A204.1 (cell line): ENCODE data around the gene EEFSEC.

ENCODE experiments used
- FAIRE-seq: peaks from 2 replicates; lab custom pipeline; 2012; peaks lifted over from hg19 to GRCh38; lab: Jason Lieb, UNC

Gene EEFSEC

DNA sequence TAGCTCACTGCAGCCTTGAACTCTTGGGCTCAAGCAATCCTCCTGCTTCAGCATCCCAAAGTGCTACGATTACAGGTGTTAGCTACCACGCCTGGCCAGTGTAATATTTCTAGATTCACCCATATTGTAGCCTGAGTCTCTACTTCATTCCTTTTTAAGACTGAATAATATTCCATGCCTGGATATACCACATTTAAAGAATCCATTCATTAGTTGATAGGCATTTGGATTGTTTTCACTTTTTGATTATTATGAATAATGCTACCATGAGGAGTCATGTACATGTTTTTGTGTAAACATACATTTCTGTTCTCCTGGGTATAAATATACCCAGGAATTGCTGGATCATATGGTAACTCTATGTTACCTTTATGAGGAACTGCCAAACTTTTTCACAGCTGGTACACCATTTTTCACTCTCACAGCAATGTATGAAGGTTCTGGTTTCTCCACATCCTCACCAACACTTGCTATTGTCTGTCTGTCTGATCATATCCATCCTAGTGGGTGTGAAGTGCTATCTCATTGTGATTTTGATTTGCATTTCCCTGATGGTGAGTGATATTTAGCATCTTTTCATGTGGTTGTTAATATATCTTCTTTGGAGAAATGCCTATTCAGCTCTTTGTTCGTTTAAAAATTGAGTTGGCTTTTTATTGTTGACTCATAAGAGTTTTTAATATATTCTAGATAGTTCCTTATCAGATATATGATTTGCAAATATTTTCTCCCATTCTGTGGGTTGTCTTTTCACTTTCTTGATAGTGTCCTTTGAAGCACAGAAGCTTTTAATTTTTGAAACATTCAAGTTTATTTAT lies 32.6 kb downstream of the EEFSEC start:
- no peak for FAIRE-seq

DNA sequence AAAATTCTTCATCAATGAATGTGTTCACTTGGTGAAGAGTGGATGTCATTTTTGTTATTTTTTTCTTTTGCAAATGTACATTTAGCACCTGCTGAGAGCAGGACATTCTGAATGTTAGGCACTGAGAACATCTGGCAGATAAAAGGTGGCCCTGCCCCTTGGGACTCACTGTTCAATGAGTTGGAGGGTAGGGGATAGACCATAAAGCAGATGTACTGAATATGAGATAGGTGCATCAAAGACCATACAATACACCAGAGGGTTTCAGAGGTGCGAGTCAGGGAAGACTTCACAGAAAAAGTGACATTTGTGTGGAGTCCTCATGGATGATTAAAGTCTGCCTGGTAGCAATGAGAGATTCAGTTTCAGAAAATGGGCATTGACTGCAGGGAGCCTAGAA lies 34.2 kb downstream of the EEFSEC start:
- FAIRE-seq, result no peak

DNA sequence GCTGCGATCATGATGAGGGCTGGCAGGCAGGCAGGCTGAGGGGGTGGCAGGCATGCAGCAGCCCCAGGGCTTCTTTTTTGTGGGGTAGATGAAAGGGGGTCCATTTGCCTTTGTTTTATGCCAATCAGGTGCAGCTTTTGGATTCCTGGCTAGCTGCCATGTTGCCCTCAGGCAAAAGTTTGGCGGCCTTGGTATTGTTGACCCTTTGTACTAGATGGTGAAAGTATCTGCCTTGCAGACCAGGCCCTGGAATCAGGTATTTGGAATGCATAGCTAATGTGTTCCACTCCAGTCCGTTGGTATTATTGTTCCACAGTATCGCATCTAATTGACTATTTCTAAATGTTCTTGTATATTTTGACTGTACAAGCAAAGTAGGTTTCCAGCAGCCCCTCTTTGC lies 35.0 kb downstream of the EEFSEC start:
- no peak for FAIRE-seq

DNA sequence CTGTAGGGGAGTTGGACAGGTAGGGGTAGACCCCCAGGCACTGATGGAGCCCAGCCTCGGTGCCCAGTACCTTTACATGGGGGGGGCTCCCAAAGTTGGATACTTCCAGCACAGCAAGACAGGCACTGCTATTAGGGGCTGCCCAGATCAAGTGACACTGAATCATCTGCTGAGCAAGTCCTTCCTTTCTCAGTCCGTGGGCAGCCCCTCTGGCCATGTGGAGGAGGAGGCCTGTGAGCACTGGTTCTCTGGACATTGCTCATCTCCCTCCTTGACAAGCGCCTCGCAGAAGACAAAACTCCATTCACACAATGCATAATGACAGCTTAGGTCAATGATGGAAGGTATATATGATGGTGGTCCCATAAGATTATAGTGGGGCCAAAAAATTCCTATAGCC lies 35.7 kb downstream of the EEFSEC start:
- FAIRE-seq, result no peak

DNA sequence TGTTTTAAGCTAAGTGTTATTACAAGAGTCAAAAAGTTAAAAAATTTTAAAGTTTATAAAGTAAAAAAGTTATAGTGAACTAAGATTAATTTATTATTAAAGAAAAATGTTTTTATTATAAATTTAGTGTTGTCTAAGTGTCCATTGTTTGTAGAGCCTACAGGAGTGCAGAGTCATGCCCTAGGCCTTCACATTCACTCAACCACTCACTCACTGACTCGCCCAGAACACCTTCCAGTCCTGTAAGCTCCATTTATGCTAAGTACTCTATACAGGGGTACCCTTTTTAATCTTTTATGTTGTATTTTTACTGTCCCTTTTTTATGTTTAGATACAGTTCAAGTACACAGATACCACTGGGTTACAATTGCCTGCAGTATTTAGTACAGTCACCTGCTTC lies 37.2 kb downstream of the EEFSEC start:
- peak; percentile 85 for FAIRE-seq

DNA sequence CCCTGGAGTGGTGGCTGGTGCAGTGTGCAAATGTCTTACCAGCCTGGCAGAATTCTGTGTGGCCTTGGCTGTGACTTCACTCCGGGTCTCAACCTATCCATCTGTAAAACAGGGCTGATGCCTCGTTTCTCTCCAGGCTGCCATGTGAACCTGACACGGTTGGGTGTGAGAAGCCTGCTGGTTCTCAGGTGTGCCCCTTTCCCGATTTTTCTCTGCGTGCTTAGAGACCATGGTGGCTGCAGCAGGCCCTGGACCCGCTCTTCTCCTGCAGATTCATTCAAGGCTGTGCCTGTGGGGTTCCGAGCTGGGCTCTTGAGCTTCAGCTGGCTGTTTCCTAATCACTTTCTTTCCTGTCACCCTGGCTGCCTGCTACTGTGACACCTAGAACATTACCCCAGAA lies 38.9 kb downstream of the EEFSEC start:
- FAIRE-seq, result no peak

DNA sequence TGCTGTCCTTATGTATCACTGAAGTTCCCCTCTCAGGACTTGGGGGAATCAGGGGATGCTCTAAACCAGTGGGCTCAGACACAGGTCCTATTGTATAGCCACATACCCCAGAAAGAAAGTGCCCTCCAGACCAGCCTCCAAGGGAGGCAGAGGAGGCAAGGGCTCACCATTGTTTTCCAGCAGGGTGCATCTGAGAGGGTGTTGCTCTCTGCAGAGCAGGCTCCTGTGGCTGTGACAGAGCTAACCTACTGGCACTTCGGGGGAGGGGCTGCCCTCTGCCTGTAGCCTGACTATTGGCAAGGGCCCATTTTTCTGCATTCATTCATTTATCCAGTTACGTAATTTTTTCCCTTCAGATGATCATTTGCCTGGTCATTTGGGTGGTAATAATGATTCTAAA lies 39.9 kb downstream of the EEFSEC start:
- FAIRE-seq, result no peak

DNA sequence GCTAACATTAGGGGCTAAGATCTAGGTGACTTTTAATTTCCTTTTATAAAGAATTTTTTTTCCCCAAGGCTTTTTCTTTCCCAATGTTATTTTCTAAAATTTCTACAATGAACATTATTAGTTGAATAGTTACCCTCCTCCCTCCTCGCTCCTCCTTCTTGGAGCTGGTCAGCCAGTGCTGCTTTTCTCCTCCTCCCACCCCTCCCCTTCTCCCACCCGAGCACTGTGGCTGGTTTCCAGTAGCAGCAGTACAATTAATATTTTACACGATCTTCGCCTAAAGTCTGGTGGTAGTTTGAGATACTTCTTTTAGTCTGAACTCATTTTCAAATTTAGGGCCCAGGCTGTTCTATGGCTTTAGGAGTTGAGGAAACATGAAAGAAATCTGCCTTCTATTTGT lies 41.6 kb downstream of the EEFSEC start:
- FAIRE-seq, result no peak

DNA sequence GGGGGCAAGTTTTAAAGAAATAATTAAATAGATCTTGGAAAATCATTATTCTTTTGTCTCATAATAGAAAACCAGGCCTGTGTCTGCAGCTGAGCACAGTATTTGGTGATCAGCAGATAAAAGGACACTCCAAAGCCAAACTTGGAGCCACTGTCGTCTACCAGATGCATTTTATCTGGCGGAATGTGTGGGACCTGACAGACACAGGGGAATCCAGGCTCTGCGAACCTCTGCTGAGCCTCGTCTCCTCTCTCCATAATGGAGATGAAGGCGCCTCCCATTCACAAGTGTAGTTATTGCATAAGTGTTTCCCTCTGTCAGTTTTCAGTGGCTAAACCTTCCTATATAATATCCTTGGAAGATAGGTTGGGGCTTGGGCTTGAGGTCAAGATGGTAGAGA lies 42.1 kb downstream of the EEFSEC start:
- no peak for FAIRE-seq

DNA sequence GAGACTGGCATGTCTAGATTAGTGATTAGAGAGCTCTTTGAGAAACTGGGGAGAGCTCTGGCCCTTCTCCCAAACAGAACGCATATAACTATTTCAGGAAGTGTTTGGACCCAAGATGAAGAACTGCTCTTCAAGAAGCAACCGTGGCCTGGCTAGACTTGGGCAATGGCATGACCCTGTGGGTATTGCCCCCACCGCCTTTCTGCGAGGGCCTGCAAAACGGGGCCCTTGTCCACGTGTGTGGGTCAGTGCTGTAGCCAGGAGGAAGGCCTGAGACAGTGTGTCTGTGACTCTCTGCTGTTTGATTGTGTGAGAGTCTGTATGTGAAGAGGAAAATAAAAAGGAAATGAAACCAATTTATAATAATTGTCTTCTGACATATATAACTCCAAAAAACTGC lies 42.5 kb downstream of the EEFSEC start:
- FAIRE-seq, result no peak

DNA sequence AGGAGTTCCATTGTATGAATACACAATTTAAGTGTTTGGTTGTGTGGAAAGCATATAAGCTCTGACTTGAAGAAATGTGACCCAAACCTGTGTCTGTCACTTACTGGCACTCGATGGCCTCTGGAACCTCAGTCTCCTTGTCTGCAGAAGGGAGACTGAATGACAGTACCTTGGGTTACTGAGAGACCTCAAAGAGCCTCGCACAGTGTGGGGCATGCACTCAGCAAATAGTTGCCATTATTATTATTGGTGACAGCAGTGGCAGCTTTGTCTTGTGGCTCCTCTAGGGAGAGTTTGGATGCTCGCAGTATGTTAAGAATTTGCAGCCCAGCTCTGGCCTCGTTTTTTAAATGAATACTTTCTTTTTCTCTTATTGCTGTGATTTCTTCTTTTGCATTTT lies 43.4 kb downstream of the EEFSEC start:
- FAIRE-seq, result no peak

DNA sequence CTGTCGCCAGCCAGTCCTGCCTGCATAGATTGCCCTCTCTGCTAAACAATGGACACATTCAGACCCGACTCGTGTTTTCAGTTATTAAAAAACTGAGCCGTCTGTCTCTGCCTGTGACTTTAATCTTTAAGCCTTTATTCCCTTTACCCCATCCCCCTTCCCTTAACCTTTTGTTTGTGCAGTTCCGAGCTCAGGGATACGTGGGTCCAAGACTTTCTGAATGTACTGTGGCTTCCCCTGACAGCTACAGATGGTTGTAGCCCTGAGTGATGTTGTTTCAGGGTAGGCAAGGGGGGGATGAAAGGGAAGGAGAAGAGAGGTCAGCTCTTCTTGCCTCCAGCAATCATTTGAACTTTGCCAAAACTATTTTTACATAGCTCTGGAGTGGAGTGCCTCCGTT lies 44.6 kb downstream of the EEFSEC start:
- FAIRE-seq, result no peak

DNA sequence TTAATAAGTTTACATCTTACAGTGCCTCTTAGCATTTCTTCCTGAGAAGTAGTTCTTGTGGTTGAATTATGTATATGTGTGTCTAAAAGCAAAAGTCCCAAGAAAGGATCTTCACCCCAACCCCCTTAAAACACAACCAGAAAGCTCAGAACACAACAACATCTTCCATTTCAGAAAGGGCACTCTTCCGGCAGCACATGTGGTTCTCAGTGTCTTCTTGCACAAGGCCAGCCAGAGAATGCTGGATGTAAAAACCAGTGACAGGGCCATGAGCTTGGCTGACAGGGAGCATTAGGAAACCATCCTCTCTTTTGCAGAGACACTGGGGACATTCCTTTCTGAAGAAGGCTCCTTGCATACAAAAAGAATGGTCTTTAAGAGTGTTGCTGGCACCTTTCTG lies 45.0 kb downstream of the EEFSEC start:
- FAIRE-seq, result no peak

DNA sequence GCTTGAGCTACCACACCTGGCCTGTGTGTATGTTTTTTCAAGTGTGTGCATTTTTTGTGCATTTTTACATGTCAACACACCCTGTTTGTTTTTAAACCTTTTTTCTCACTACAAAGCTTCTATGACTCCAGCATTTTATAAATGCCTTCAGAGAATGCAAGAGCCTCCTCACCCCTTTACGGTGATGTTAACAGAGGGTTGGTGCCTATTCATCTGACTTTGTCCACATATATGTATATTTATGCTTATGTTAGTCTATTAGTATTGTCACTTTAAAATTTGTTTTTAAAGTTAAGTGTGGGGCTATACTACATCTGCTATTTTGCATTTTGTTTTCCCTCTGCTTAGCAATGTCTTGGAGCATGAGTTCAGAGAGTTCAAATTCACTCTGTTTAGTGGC lies 45.8 kb downstream of the EEFSEC start:
- no peak for FAIRE-seq

DNA sequence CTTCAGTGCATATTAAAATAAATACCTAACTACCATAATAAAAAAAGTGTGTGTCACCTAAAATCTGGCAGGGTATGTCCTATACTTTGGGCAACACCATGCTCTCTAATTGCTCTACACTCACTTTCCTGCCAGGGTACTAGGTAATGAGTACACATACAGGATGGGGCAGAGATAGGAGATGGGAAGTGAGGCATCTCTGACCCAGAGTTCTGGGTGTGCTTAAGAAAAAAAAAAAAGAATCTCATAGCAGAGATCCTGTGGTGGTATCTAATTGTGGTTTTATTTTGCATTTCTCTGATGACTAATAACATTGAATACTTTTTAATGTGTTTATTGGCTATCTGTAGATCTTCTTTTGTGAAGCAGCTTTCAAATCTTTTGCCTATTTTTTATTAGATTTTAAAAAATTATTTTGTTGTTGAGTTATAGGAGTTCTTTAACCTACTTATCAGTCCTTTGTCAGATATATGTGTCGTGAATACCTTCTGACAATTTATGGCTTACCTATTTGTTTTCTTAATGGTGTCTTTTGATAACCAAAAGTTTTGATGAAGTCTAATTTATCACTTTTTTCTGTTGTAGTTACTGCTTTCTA lies 48.0 kb downstream of the EEFSEC start:
- no peak for FAIRE-seq

DNA sequence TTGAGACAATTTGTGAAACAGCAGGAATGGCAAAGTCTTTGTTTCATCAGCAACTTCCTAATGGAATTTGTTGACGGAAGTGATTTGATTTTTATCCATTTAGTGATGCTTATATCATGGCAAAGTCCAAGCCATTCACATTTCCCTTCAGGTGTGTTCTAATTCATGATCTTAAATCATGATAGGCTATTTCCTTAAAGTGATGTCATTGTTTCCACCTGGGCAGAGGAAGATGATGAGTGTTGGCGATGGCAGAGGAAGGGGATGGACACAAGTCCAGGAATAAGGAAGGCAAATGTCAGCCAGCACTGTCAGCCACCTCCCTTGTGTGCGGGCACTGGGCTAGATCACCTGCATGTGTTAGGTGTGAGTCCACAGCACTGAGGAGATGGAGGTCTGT lies 49.9 kb downstream of the EEFSEC start:
- no peak for FAIRE-seq

DNA sequence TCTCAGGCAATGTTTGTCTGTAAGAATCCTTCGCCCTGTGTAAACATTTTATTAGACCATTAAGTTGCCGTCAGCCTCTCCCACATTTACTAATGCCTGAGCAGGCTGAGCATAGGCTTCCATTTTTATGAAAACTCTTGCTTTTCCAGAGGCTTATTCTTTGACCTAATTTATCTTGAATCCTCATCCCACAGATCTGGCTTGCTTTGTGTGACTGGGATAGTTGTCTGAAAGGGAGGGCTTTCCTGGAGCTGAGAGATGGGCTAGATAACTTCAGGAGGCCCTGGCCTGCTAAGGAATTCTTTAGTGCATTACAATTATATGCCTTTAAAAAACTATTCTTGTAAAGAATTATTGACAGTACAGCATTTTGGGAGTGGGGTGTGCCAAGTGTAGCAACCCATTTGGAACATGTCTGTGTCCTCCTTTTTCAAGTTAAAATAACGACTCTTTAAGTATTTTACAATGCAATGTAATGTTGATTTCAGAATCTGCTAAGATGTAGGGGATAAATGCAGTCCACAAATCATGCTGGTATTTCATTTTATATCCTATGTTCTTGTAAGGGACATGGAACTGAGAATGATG lies 52.4 kb downstream of the EEFSEC start:
- no peak for FAIRE-seq

DNA sequence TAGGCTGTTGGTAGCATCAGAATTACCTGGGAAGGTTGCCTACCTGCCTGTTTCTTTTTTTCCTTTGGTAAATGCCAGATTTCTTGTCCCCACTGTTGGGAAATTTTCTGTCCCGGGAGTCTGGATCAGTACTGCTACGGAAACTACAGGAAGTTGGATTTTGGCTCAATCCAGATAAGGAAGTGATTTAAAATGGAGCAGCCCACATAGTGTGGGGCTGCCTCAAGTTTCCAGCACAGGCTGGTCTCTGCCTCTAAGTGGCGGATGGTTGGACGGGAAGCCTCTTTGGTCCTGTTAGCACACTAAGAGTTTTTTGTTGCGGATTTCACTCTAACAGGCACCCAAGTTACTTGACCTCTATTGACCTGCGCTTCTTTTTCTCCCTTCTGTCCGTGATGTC lies 54.7 kb downstream of the EEFSEC start:
- FAIRE-seq, result no peak

DNA sequence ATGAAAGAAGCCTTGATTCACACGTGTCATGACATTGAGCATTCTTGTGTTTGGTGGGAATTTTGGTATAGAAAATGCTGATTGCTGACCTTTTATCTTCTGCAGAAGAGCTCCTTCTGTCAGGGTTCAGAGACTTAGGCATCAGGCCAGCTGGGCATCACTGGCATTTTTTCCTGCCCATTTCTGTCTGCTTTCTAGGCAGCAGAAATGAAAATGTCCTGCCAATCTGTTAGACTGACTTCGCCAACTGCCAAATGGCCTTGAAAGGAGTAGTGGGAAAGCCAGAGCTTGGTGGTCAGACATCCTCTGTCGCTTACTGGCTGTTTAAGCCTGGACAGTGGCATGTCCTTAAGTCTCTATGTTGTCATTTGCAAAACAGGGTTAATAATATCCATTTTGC lies 57.4 kb downstream of the EEFSEC start:
- FAIRE-seq, result no peak

DNA sequence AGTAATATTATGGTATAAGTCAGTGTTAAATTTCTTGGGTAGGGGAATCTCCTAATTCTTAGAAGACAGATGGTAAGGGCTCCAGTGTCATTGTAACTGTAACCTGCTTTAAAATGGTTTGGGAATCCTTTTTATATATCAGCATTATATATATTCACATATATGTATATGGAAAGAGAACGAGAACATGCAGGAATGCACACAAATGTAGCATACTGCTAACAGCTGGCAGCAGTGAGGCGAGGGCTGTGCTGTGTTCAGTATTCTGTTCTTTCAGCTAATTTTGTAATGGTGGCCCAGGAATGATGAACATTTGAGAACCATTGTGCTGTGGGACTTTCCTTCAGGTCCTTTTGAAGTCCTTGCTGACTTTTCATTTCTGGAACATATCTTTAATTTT lies 60.8 kb downstream of the EEFSEC start:
- FAIRE-seq, result no peak

DNA sequence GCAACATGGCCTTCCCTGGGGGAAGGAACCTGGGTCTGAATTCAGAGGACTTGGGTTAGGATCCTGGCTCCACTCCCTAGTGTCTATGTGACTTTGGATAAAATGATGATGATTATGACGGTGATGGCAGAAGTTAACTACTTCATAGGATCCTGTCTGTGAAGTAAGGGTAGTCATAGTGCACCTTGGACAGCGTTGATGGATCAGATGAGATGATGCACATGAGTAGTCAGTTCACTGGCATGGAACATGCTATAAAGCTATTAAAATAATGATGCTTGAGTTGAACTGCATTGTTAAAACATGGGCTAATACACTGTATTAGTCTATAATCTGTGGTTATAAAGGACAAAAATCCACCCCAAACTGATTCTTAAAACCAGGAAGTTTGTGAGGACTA lies 62.0 kb downstream of the EEFSEC start:
- no peak for FAIRE-seq

DNA sequence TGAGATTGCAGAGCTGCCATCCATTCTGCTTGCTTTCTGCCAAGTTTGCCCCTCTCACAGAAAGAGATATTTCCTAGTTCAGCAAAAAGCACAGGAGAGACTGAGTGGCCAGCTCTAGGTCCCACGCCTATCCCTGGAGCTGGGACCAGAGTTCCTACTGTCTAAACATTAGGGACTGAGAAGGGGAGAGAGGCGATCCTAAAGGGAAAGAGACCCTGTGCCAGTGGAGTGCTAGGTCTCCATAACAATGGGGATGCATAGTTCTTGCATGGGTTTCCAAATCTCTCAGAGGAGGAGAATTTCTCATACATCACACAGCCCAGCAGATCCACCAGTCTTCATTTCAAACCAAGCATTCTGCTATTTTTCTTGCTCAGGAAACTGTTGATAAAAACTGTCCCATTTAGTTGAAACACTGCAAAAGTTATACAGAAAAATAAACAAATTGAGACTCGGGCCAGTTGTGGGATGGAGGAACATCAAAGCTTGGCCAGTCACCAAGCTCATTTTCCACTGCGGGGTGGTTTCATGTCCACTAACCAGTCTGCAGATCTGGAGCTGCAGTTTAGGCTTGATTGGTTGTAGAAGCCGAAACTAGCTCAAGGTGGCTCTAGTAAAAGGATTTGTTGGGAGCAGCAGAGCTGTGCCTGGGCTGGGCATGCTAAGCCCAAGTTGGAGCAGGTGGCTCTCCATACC lies 62.7 kb downstream of the EEFSEC start:
- no peak for FAIRE-seq
